ENCODE measurements around the gene VPS13D.

DNA sequence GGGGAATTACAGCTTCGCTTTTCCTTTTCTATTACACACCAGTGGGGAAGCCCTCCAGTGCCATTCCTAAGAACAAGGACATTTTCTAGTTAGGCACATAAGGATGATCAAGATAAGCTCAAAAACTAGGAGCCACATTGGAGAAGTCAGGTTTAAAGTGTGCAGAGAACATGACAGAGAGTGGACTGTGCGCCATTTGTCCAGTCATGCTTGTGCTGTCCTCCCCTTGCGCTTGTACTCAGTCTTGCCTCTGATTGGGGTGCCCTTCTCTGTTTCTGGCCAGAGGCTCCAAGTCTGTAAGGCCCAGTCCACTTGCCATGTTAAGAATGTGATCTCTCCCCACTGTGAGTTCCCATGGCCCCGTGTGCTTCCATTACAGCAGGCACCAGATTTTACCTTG is 198.5 kb downstream of the VPS13D start:
- TF ChIP-seq, protein P1, sequence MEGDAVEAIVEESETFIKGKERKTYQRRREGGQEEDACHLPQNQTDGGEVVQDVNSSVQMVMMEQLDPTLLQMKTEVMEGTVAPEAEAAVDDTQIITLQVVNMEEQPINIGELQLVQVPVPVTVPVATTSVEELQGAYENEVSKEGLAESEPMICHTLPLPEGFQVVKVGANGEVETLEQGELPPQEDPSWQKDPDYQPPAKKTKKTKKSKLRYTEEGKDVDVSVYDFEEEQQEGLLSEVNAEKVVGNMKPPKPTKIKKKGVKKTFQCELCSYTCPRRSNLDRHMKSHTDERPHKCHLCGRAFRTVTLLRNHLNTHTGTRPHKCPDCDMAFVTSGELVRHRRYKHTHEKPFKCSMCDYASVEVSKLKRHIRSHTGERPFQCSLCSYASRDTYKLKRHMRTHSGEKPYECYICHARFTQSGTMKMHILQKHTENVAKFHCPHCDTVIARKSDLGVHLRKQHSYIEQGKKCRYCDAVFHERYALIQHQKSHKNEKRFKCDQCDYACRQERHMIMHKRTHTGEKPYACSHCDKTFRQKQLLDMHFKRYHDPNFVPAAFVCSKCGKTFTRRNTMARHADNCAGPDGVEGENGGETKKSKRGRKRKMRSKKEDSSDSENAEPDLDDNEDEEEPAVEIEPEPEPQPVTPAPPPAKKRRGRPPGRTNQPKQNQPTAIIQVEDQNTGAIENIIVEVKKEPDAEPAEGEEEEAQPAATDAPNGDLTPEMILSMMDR (IDR thresholded peaks at IDR 0.05): no peak
- no peak for TF ChIP-seq POLR2AphosphoS5 (IDR thresholded peaks at IDR 0.05)
